GM12892 (cell line): ENCODE data around the gene TIGD6.
"Not testable (repeated sequence)": the region's sequence is repeated elsewhere in the genome, so short reads cannot be mapped to it uniquely, and the experiment has no call there.

Experiments
- POLR2A ChIP-seq: IDR thresholded peaks from 2 replicates; pipeline ENCODE4 v1.6.1; 2011; ENCODE audit warnings: low read depth, low read length, control low read depth
- POLR2AphosphoS5 ChIP-seq: IDR thresholded peaks from 2 replicates; pipeline ENCODE4 v1.6.1; 2011; ENCODE audit warnings: low read depth, low read length, control low read depth

- not testable (repeated sequence) for TF ChIP-seq POLR2AphosphoS5, POLR2A
These were observed 27.6 kb upstream of the TIGD6 start for GRCh38 chr5:150028047-150028446.
